Measurements from ENCODE around the gene KCNIP1.

GRCh38 chr5:170715141-170715540, 211.3 kb downstream of the KCNIP1 start:
- TF ChIP-seq POLR2A (IDR thresholded peaks at IDR 0.05; ENCODE audit: low read length) (no peak), GATA1 (IDR thresholded peaks at IDR 0.05; ENCODE audit: low read depth, low read length) (no peak)

All from erythroblast (primary cell).